WTC11 (cell line): Measurements from ENCODE around the gene NXPH3.

Source experiments
- SP1 ChIP-seq: sonication (generic); formaldehyde crosslinking; conservative IDR thresholded peaks from 2 replicates; pipeline ENCODE4 v1.8.1; 2022; ENCODE audit warnings: missing genetic modification reagents
- ZBTB21 ChIP-seq: sonication (generic); formaldehyde crosslinking; IDR thresholded peaks from 2 replicates; pipeline ENCODE4 v1.8.1; 2023; ENCODE audit warnings: mild to moderate bottlenecking, missing genetic modification reagents, borderline replicate concordance
- ZNF138 ChIP-seq: sonication (generic); formaldehyde crosslinking; conservative IDR thresholded peaks from 2 replicates; pipeline ENCODE4 v1.8.1; 2022; ENCODE audit warnings: mild to moderate bottlenecking, moderate library complexity, missing genetic modification reagents
- ZNF423 ChIP-seq: fragments of 250-450 bp; sonication (Bioruptor Pico); IDR thresholded peaks from 2 replicates; pipeline ENCODE4 v2.1.2; 2022; ENCODE audit warnings: mild to moderate bottlenecking, moderate library complexity
- TF ChIP-seq, protein P1 (sequence below): sonication (generic); formaldehyde crosslinking; IDR thresholded peaks from 2 replicates; pipeline ENCODE4 v1.8.0; 2022; ENCODE audit warnings: mild to moderate bottlenecking, missing genetic modification reagents
- TF ChIP-seq, protein P2 (sequence below): fragments of 200-600 bp; IDR thresholded peaks from 2 replicates; pipeline ENCODE4 v1.8.0; 2022; ENCODE audit warnings: antibody characterized with exemption
- TF ChIP-seq, protein P3 (sequence below): sonication (generic); formaldehyde crosslinking; IDR thresholded peaks from 2 replicates; pipeline ENCODE4 v1.8.1; 2023; ENCODE audit warnings: mild to moderate bottlenecking, moderate library complexity, missing genetic modification reagents

DNA sequence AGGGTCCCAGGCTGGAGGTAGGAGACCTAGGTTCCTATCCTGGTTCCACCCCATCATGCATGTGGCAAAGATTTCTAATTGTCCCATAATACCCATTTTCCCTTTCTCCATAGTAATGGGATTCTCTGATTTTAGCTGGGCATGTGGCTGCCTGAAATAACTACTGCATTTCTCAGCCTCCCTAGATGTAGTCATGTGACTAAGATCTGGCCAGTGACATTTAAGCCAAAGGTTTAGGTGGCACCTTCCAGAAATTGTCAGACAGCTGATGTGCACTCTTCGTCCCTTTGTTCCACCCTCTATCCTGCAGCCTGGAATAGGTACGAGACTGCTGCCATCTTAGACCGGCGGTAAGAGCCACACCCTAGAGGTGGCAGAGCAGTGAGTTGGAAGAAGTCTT, 8.2 kb downstream of the NXPH3 start:
- TF ChIP-seq, protein P1, sequence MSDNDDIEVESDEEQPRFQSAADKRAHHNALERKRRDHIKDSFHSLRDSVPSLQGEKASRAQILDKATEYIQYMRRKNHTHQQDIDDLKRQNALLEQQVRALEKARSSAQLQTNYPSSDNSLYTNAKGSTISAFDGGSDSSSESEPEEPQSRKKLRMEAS: no peak
- TF ChIP-seq, protein P2, sequence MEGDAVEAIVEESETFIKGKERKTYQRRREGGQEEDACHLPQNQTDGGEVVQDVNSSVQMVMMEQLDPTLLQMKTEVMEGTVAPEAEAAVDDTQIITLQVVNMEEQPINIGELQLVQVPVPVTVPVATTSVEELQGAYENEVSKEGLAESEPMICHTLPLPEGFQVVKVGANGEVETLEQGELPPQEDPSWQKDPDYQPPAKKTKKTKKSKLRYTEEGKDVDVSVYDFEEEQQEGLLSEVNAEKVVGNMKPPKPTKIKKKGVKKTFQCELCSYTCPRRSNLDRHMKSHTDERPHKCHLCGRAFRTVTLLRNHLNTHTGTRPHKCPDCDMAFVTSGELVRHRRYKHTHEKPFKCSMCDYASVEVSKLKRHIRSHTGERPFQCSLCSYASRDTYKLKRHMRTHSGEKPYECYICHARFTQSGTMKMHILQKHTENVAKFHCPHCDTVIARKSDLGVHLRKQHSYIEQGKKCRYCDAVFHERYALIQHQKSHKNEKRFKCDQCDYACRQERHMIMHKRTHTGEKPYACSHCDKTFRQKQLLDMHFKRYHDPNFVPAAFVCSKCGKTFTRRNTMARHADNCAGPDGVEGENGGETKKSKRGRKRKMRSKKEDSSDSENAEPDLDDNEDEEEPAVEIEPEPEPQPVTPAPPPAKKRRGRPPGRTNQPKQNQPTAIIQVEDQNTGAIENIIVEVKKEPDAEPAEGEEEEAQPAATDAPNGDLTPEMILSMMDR: no peak
- no peak for TF ChIP-seq ZNF423 (CRISPR knock-in tag)
- no peak for TF ChIP-seq ZBTB21
- TF ChIP-seq, protein P3, sequence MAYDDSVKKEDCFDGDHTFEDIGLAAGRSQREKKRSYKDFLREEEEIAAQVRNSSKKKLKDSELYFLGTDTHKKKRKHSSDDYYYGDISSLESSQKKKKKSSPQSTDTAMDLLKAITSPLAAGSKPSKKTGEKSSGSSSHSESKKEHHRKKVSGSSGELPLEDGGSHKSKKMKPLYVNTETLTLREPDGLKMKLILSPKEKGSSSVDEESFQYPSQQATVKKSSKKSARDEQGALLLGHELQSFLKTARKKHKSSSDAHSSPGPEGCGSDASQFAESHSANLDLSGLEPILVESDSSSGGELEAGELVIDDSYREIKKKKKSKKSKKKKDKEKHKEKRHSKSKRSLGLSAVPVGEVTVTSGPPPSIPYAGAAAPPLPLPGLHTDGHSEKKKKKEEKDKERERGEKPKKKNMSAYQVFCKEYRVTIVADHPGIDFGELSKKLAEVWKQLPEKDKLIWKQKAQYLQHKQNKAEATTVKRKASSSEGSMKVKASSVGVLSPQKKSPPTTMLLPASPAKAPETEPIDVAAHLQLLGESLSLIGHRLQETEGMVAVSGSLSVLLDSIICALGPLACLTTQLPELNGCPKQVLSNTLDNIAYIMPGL (CRISPR knock-in tag): no peak
- TF ChIP-seq SP1 (CRISPR knock-in tag): no peak
- no peak for TF ChIP-seq ZNF138 (CRISPR knock-in tag)
